CD4-positive, alpha-beta T cell treated with Interleukin-4 for 4 hours (primary cell): ENCODE data around the gene TP53TG3.
"Not testable (repeated sequence)": the region's sequence is repeated elsewhere in the genome, so short reads cannot be mapped to it uniquely, and the experiment has no call there.

Experiments
- DNase-seq: peaks from one replicate; pipeline ENCODE4 v3.0.0-alpha.2; 2020

The TP53TG3 gene

GRCh38 chr16:32676065-32676464 is at the start of gene TP53TG3:
TSS of gene TP53TG3 (minus strand) at chr16:32676165. CDS start at chr16:32676097, 68 bp downstream.
- DNase-seq: not testable (repeated sequence)

GRCh38 chr16:32650876-32651275 is 25.1 kb downstream of the TP53TG3 start:
- DNase-seq: not testable (repeated sequence)

- DNase-seq: not testable (repeated sequence)
These were observed 28.4 kb downstream of the TP53TG3 start for GRCh38 chr16:32647562-32647961.

- not testable (repeated sequence) for DNase-seq
These were observed 29.2 kb downstream of the TP53TG3 start for GRCh38 chr16:32646780-32647179.

GRCh38 chr16:32646177-32646576 is 29.8 kb downstream of the TP53TG3 start:
- not testable (repeated sequence) for DNase-seq

GRCh38 chr16:32645278-32645908 is 30.6 kb downstream of the TP53TG3 start:
- not testable (repeated sequence) for DNase-seq

GRCh38 chr16:32644715-32645114 is 31.2 kb downstream of the TP53TG3 start:
- not testable (repeated sequence) for DNase-seq

- not testable (repeated sequence) for DNase-seq
These were observed 38.4 kb downstream of the TP53TG3 start for GRCh38 chr16:32637614-32638013.

GRCh38 chr16:32632096-32632495 is 43.9 kb downstream of the TP53TG3 start:
- DNase-seq: not testable (repeated sequence)
